Caco-2 (cell line): ENCODE data around the gene FAM20B. TPM values are rescaled to one million over a fixed set of nuclear protein-coding genes. Genes with fewer than 3 reads are reported as not detected.

Source experiments
- BruUV-seq: library from RNA; stranded (reverse); fragments of 400-500 nt; replicated peaks from 2 replicates; lab custom pipeline; 2021; lab: Mats Ljungman, UMichigan
- CTCF ChIA-PET: fragments of 300-600 bp; sonication (Branson Sonifier 250); formaldehyde crosslinking; loops from one replicate; lab custom pipeline; 2022; ENCODE audit warnings: antibody characterized with exemption; lab: Charles Lee
- POLR2A ChIA-PET: fragments of 300-600 bp; sonication (Branson Sonifier 250); formaldehyde crosslinking; loops from one replicate; lab custom pipeline; 2022; ENCODE audit warnings: antibody characterized with exemption; lab: Charles Lee
- DNase-seq, 2 experiments: peaks; one replicate each; pipeline versions ENCODE4 v3.0.0 to v3.0.0-alpha.2; 2020 to 2022
- H3K27me3 ChIP-seq: replicated peaks from 2 replicates; pipeline ENCODE4 v1.6.0; 2011; ENCODE audit warnings: low read length; ENCODE audit not compliant: control insufficient read depth, insufficient read depth
- H3K36me3 ChIP-seq: 2 replicates; pipeline ENCODE4 v1.5.1; 2011; ENCODE audit warnings: low read length; ENCODE audit not compliant: control insufficient read depth, insufficient read depth
- H3K4me1 ChIP-seq: fragments of 250-450 bp; sonication (Bioruptor Pico); 2 replicates; pipeline ENCODE4 v1.5.1; 2020; ENCODE audit warnings: mild to moderate bottlenecking
- H3K4me3 ChIP-seq: 2 replicates; pipeline ENCODE4 v1.5.1; 2011; ENCODE audit warnings: low read depth, mild to moderate bottlenecking, control low read depth, low read length
- H3K9me3 ChIP-seq: fragments of 250-450 bp; sonication (Bioruptor Pico); 2 replicates; pipeline ENCODE4 v1.5.1; 2020; ENCODE audit warnings: mild to moderate bottlenecking, moderate library complexity
- H3K27ac Mint-ChIP-seq: one replicate; pipeline ENCODE4 v1.8.0; 2022; ENCODE audit warnings: mixed read lengths; ENCODE audit not compliant: unreplicated experiment
- H3K27me3 Mint-ChIP-seq: one replicate; pipeline ENCODE4 v1.8.0; 2022; ENCODE audit warnings: mixed read lengths; ENCODE audit not compliant: insufficient read depth, unreplicated experiment
- H3K36me3 Mint-ChIP-seq: one replicate; pipeline ENCODE4 v1.8.0; 2022; ENCODE audit warnings: mild to moderate bottlenecking, mixed read lengths; ENCODE audit not compliant: insufficient read depth, unreplicated experiment
- H3K4me1 Mint-ChIP-seq: one replicate; pipeline ENCODE4 v1.8.0; 2022; ENCODE audit warnings: low read depth, mixed read lengths; ENCODE audit not compliant: unreplicated experiment
- H3K4me3 Mint-ChIP-seq: one replicate; pipeline ENCODE4 v1.8.0; 2022; ENCODE audit warnings: mild to moderate bottlenecking, moderate library complexity, mixed read lengths; ENCODE audit not compliant: unreplicated experiment
- H3K9me3 Mint-ChIP-seq: one replicate; pipeline ENCODE4 v1.8.0; 2022; ENCODE audit warnings: mixed read lengths; ENCODE audit not compliant: unreplicated experiment
- intact Hi-C: fragments of 100-400 bp; cut with micrococcal nuclease; formaldehyde crosslinking; loops from one replicate; pipeline ENCODE4 v1.10.0; 2022; ENCODE audit not compliant: unreplicated experiment
- total RNA-seq: library from RNA; stranded (reverse); gene quantifications from 2 replicates; pipeline ENCODE4 v1.2.3, GENCODE V29; 2022
- TF ChIP-seq, protein P1 (sequence below), 2 experiments: fragments of 200-600 bp in 1 of 2; IDR thresholded peaks; 1 replicate in 1 of 2; 2 replicates in 1 of 2; pipeline versions ENCODE4 v1.5.1 to v1.8.0; 2011 to 2022; ENCODE audit warnings: antibody characterized with exemption in 1 of 2, control low read depth in 1 of 2, inconsistent platforms in 1 of 2, low read depth in 1 of 2, low read length in 1 of 2, mild to moderate bottlenecking in 1 of 2, moderate library complexity in 1 of 2; ENCODE audit not compliant: insufficient read depth in 1 of 2, severe bottlenecking in 1 of 2, unreplicated experiment in 1 of 2

The FAM20B gene
- total RNA-seq, 1 experiment from 2014 or later = 24.5 TPM

GRCh38 chr1:179030683-179031082 is 5.0 kb downstream of the FAM20B start:
- BruUV-seq = no TSS peak
- no peaks in the 10 kb centered on the region for H3K27me3 ChIP-seq
- intact Hi-C loops = no loop called here
- H3K36me3 ChIP-seq = no peaks in the 10 kb centered on the region
- no peaks in the 10 kb centered on the region for H3K9me3 ChIP-seq
- Mint-ChIP-seq H3K27me3 (no peaks in the 10 kb centered on the region), H3K36me3 (peaks cover 6% of the 10 kb centered on the region), H3K9me3 (no peaks in the 10 kb centered on the region), H3K27ac (no peak overlapping the region), H3K4me3 (no peak overlapping the region), H3K4me1 (peaks cover 40% of the 10 kb centered on the region)
- no peak overlapping the region for H3K4me3 ChIP-seq
- ChIA-PET CTCF (no interaction called here), POLR2A (no interaction called here)
- DNase-seq = no peak
- TF ChIP-seq, protein P1, sequence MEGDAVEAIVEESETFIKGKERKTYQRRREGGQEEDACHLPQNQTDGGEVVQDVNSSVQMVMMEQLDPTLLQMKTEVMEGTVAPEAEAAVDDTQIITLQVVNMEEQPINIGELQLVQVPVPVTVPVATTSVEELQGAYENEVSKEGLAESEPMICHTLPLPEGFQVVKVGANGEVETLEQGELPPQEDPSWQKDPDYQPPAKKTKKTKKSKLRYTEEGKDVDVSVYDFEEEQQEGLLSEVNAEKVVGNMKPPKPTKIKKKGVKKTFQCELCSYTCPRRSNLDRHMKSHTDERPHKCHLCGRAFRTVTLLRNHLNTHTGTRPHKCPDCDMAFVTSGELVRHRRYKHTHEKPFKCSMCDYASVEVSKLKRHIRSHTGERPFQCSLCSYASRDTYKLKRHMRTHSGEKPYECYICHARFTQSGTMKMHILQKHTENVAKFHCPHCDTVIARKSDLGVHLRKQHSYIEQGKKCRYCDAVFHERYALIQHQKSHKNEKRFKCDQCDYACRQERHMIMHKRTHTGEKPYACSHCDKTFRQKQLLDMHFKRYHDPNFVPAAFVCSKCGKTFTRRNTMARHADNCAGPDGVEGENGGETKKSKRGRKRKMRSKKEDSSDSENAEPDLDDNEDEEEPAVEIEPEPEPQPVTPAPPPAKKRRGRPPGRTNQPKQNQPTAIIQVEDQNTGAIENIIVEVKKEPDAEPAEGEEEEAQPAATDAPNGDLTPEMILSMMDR (IDR thresholded peaks at IDR 0.05; ENCODE audit: insufficient read depth in 1 of 2, low read depth in 1 of 2, low read length in 1 of 2, severe bottlenecking in 1 of 2, unreplicated experiment in 1 of 2) = no peak
- H3K4me1 ChIP-seq = peaks cover 45% of the 10 kb centered on the region

GRCh38 chr1:179031284-179031683 is 5.6 kb downstream of the FAM20B start:
- Mint-ChIP-seq H3K9me3 (no peaks in the 10 kb centered on the region), H3K27ac (no peak overlapping the region), H3K4me1 (peaks cover 40% of the 10 kb centered on the region), H3K36me3 (peaks cover 6% of the 10 kb centered on the region), H3K27me3 (no peaks in the 10 kb centered on the region), H3K4me3 (no peak overlapping the region)
- no peaks in the 10 kb centered on the region for H3K9me3 ChIP-seq
- ChIA-PET POLR2A (no interaction called here), CTCF (no interaction called here)
- TF ChIP-seq, protein P1 (IDR thresholded peaks at IDR 0.05; ENCODE audit: insufficient read depth in 1 of 2, low read depth in 1 of 2, low read length in 1 of 2, severe bottlenecking in 1 of 2, unreplicated experiment in 1 of 2) = no peak
- H3K27me3 ChIP-seq = no peaks in the 10 kb centered on the region
- H3K4me3 ChIP-seq = no peak overlapping the region
- H3K4me1 ChIP-seq = peaks cover 45% of the 10 kb centered on the region
- no peaks in the 10 kb centered on the region for H3K36me3 ChIP-seq
- BruUV-seq = no TSS peak
- no peak for DNase-seq
- intact Hi-C loops = no loop called here

GRCh38 chr1:179031855-179032513 is 6.3 kb downstream of the FAM20B start:
- TF ChIP-seq, protein P1 (IDR thresholded peaks at IDR 0.05; ENCODE audit: insufficient read depth in 1 of 2, low read depth in 1 of 2, low read length in 1 of 2, severe bottlenecking in 1 of 2, unreplicated experiment in 1 of 2) = no peak
- peaks cover 45% of the 10 kb centered on the region for H3K4me1 ChIP-seq
- no peaks in the 10 kb centered on the region for H3K27me3 ChIP-seq
- ChIA-PET CTCF (no interaction called here), POLR2A (no interaction called here)
- DNase-seq = no peak
- intact Hi-C loops = no loop called here
- Mint-ChIP-seq H3K27me3 (no peaks in the 10 kb centered on the region), H3K36me3 (no peaks in the 10 kb centered on the region), H3K4me3 (no peak overlapping the region), H3K27ac (no peak overlapping the region), H3K9me3 (no peaks in the 10 kb centered on the region), H3K4me1 (peaks cover 47% of the 10 kb centered on the region)
- no peaks in the 10 kb centered on the region for H3K36me3 ChIP-seq
- no peaks in the 10 kb centered on the region for H3K9me3 ChIP-seq
- H3K4me3 ChIP-seq = no peak overlapping the region
- no TSS peak for BruUV-seq
